Glutamatergic neuron (in vitro differentiated cells): ENCODE results near the gene KCNJ5. TPM values are rescaled to one million over a fixed set of nuclear protein-coding genes. Genes with fewer than 3 reads are reported as not detected.

Experiments
- DNase-seq: peaks from one replicate; pipeline ENCODE4 v3.0.0; 2022
- H3K27ac Mint-ChIP-seq: one replicate; pipeline ENCODE4 v1.8.0; 2020; ENCODE audit warnings: mild to moderate bottlenecking, mixed read lengths, inconsistent platforms; ENCODE audit not compliant: unreplicated experiment
- H3K27me3 Mint-ChIP-seq: one replicate; pipeline ENCODE4 v1.8.0; 2020; ENCODE audit warnings: mild to moderate bottlenecking, moderate library complexity, mixed read lengths, inconsistent platforms; ENCODE audit not compliant: unreplicated experiment
- H3K36me3 Mint-ChIP-seq: one replicate; pipeline ENCODE4 v1.8.0; 2020; ENCODE audit warnings: mild to moderate bottlenecking, mixed read lengths, inconsistent platforms; ENCODE audit not compliant: unreplicated experiment
- H3K4me1 Mint-ChIP-seq: one replicate; pipeline ENCODE4 v1.8.0; 2020; ENCODE audit warnings: mild to moderate bottlenecking, low read depth, mixed read lengths, inconsistent platforms; ENCODE audit not compliant: unreplicated experiment
- H3K4me3 Mint-ChIP-seq: one replicate; pipeline ENCODE4 v1.8.0; 2020; ENCODE audit warnings: mild to moderate bottlenecking, mixed read lengths, inconsistent platforms; ENCODE audit not compliant: unreplicated experiment
- H3K9me3 Mint-ChIP-seq: one replicate; pipeline ENCODE4 v1.8.0; 2020; ENCODE audit warnings: mild to moderate bottlenecking, moderate library complexity, mixed read lengths, inconsistent platforms; ENCODE audit not compliant: unreplicated experiment
- total RNA-seq: library from RNA; stranded (reverse); fragmentation: NEBNext Ultra II Directional; extraction: Animal tissue kit (Norgen Biotek cat#: 25700); gene quantifications from one replicate; pipeline ENCODE4 v1.2.1, GENCODE V29; 2021; ENCODE audit not compliant: unreplicated experiment
- TF ChIP-seq, protein P1 (sequence below): fragments of 200-600 bp; sonication (generic); IDR thresholded peaks from one replicate; pipeline ENCODE4 v1.5.0; 2021; ENCODE audit not compliant: partially characterized antibody, unreplicated experiment

The KCNJ5 gene
- total RNA-seq, 1 donor from 2014 or later = 0.34 TPM

DNA sequence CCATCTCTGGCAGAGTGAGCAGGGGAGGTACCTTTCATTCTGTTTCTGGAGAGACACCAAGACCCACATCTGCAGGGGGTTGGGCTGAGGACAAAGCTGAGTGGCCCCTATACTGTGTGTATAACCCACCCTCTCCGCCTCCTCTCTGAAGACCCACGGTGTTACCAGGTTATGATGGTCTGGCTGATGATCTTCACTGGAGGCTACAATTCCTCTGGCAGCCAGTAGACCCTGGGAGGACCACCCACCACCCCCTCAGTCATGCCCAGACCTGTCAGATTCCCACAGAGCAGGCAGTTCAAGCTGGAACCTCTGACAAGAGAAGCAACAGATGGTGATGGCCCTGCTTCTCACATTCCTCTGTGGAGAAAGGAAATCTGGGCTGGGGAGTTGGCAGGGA, 12.7 kb upstream of the KCNJ5 start:
- DNase-seq = no peak
- TF ChIP-seq, protein P1, sequence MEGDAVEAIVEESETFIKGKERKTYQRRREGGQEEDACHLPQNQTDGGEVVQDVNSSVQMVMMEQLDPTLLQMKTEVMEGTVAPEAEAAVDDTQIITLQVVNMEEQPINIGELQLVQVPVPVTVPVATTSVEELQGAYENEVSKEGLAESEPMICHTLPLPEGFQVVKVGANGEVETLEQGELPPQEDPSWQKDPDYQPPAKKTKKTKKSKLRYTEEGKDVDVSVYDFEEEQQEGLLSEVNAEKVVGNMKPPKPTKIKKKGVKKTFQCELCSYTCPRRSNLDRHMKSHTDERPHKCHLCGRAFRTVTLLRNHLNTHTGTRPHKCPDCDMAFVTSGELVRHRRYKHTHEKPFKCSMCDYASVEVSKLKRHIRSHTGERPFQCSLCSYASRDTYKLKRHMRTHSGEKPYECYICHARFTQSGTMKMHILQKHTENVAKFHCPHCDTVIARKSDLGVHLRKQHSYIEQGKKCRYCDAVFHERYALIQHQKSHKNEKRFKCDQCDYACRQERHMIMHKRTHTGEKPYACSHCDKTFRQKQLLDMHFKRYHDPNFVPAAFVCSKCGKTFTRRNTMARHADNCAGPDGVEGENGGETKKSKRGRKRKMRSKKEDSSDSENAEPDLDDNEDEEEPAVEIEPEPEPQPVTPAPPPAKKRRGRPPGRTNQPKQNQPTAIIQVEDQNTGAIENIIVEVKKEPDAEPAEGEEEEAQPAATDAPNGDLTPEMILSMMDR = no peak
- no peak overlapping the region for H3K27ac Mint-ChIP-seq
- H3K4me1 Mint-ChIP-seq = peaks cover 2% of the 10 kb centered on the region
- H3K4me3 Mint-ChIP-seq = no peak overlapping the region
- no peaks in the 10 kb centered on the region for H3K36me3 Mint-ChIP-seq
- peaks cover 4% of the 10 kb centered on the region for H3K9me3 Mint-ChIP-seq
- H3K27me3 Mint-ChIP-seq = peaks cover 8% of the 10 kb centered on the region

DNA sequence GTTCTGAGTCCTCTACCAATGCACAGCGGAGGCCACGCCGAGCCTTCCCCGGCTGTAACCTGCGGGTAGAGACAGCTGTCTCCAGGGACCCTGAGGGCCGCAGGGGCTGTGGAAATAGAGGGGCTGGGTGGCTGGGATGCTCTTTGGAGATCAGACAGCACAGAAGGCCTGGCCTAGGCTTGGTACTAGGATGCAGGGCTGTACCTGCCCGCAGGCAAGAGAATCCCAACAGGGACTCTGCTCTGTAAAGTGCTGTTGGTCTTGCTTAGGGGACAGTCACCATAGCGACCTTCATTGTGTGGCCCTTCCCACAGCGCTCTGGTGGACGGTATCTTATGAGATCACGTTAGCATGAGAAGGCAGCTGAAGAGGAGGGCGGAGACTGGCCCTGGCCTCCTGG, 11.3 kb upstream of the KCNJ5 start:
- no peak overlapping the region for H3K4me3 Mint-ChIP-seq
- no peaks in the 10 kb centered on the region for H3K36me3 Mint-ChIP-seq
- H3K27ac Mint-ChIP-seq = no peak overlapping the region
- H3K9me3 Mint-ChIP-seq = peaks cover 4% of the 10 kb centered on the region
- H3K4me1 Mint-ChIP-seq = peaks cover 2% of the 10 kb centered on the region
- TF ChIP-seq, protein P1 = no peak
- no peak for DNase-seq
- peaks cover 5% of the 10 kb centered on the region for H3K27me3 Mint-ChIP-seq

DNA sequence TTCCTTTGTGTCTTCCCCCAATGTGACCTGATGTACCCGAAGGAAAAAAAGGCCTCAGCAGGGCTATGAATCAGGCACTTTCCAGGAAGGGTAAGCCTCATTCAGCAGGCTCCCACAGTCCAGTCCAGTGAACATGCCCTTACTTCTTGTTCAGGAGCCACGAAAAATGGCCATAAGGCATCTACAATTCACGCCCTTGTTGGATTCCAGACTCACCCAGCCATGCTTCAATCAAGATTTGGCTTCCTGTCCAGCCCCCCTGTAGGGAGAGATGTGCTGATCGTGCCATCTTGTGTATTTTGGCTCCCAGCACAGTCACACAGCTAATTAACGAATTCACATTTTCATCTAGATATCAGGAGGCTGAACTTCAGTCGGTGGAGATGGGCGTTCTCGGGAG, 9.9 kb upstream of the KCNJ5 start:
- H3K27ac Mint-ChIP-seq = no peak overlapping the region
- TF ChIP-seq, protein P1 = no peak

DNA sequence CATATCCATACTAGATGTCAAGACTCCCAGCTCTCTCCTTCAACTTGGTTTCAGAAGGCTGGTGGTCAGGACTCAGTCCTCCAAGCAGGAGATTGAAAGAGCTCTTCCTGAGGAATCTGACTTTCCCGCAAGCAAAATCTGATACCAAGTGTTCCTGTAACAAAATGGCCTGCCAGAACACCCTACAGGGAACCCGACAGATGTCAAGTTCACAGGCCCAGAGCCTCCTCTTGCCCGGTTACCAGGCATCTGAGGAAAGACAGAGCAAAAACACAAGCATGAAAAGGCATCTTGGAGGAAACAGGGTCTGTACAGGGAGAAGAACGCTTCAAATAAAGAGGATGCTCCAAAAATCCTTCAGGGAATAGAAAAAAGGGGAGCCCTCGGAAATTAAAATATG, 8.7 kb upstream of the KCNJ5 start:
- H3K4me3 Mint-ChIP-seq = no peak overlapping the region
- H3K9me3 Mint-ChIP-seq = peaks cover 2% of the 10 kb centered on the region
- H3K36me3 Mint-ChIP-seq = no peaks in the 10 kb centered on the region
- H3K4me1 Mint-ChIP-seq = peaks cover 9% of the 10 kb centered on the region
- TF ChIP-seq, protein P1 = no peak
- peaks cover 4% of the 10 kb centered on the region for H3K27me3 Mint-ChIP-seq
- no peak for DNase-seq
- no peak overlapping the region for H3K27ac Mint-ChIP-seq

More for the DNA sequence above, 9.9 kb upstream of the KCNJ5 start:
- Mint-ChIP-seq H3K27me3 (peaks cover 2% of the 10 kb centered on the region), H3K4me3 (no peak overlapping the region), H3K9me3 (peaks cover 4% of the 10 kb centered on the region), H3K4me1 (peaks cover 2% of the 10 kb centered on the region), H3K36me3 (no peaks in the 10 kb centered on the region)
- DNase-seq = no peak

DNA sequence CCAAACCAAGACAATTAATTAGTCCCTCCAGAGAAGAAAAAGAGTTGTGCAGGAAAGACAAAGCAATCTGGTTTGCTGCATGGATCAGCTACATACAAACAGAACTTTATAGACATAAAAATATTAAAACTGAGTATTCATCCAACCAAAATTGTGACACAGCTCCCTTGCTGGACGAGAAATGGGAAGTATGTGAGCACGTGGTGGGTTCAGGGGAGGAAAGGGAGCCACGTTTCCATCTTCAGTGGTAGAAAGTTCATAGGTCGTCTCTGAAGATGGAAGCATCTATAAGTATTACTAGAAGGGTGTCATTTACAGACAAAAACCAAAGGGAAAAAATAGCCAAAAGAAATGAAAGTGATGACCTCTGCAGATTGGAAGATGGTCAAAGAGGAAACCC, 7.1 kb upstream of the KCNJ5 start:
- H3K36me3 Mint-ChIP-seq = no peaks in the 10 kb centered on the region
- no peak overlapping the region for H3K27ac Mint-ChIP-seq
- peaks cover 4% of the 10 kb centered on the region for H3K27me3 Mint-ChIP-seq
- TF ChIP-seq, protein P1 = no peak
- peaks cover 10% of the 10 kb centered on the region for H3K4me1 Mint-ChIP-seq
- no peak overlapping the region for H3K4me3 Mint-ChIP-seq
- no peak for DNase-seq
- peaks cover 1% of the 10 kb centered on the region for H3K9me3 Mint-ChIP-seq
